Osteocyte (in vitro differentiated cells): ENCODE data around the gene PPM1H. TPM values are rescaled to one million over a fixed set of nuclear protein-coding genes. Genes with fewer than 3 reads are reported as not detected.

ENCODE experiments used
- DNase-seq: peaks from one replicate; pipeline ENCODE4 v3.0.0; 2021; ENCODE audit warnings: mixed read lengths; ENCODE audit not compliant: unreplicated experiment; ENCODE audit errors: extremely low spot score
- H3K27ac Mint-ChIP-seq: one replicate; pipeline ENCODE4 v1.8.0; 2021; ENCODE audit warnings: mild to moderate bottlenecking, mixed read lengths; ENCODE audit not compliant: unreplicated experiment
- H3K27me3 Mint-ChIP-seq: one replicate; pipeline ENCODE4 v1.8.0; 2021; ENCODE audit warnings: mixed read lengths; ENCODE audit not compliant: unreplicated experiment
- H3K36me3 Mint-ChIP-seq: one replicate; pipeline ENCODE4 v1.8.0; 2021; ENCODE audit warnings: mixed read lengths; ENCODE audit not compliant: unreplicated experiment
- H3K4me1 Mint-ChIP-seq: one replicate; pipeline ENCODE4 v1.8.0; 2021; ENCODE audit warnings: mixed read lengths; ENCODE audit not compliant: unreplicated experiment
- H3K4me3 Mint-ChIP-seq: one replicate; pipeline ENCODE4 v1.8.0; 2021; ENCODE audit warnings: mild to moderate bottlenecking, moderate library complexity, mixed read lengths; ENCODE audit not compliant: unreplicated experiment
- H3K9me3 Mint-ChIP-seq: one replicate; pipeline ENCODE4 v1.8.0; 2021; ENCODE audit warnings: mixed read lengths; ENCODE audit not compliant: unreplicated experiment
- microRNA-seq: library from miRNA; unstranded; fragments of <30 nt; microRNA quantifications from one replicate; pipeline ENCODE4 v1.1.0, GENCODE V29; 2020; ENCODE audit not compliant: unreplicated experiment
- total RNA-seq: library from RNA; stranded (reverse); gene quantifications from 2 replicates; pipeline ENCODE4 v1.2.1, GENCODE V29; 2021
- TF ChIP-seq, protein P1 (sequence below): fragments of 200-600 bp; sonication (generic); IDR thresholded peaks from 2 replicates; pipeline ENCODE4 v1.5.0; 2021; ENCODE audit warnings: antibody characterized with exemption, mild to moderate bottlenecking, moderate library complexity

Gene PPM1H
- total RNA-seq, 1 donor from 2014 or later, result 60.8 TPM

DNA sequence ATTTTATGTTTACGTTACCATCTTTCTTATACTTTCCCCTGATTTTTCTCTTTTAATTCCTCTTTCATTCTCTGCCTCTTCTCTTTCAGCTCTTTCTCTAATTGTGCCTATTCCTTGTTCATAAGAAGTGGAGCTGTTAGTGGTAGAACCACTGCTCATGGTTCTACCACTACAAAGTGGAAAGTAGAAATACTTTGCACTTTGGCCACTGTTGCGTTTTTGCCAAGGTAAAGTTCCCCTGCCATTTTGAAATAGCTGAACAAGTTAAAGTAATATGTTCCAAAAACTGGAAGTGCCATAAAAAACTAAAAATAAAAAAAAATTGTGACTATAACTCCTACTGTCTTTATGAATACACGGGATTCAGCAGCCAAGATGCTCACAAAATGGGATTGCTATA lies 337.7 kb downstream of the PPM1H start:
- H3K27me3 Mint-ChIP-seq, result no peaks in the 10 kb centered on the region

More for the DNA sequence above, 337.7 kb downstream of the PPM1H start:
- DNase-seq, result no peak
- Mint-ChIP-seq H3K4me1 (peaks cover 9% of the 10 kb centered on the region), H3K9me3 (no peaks in the 10 kb centered on the region), H3K27ac (no peak overlapping the region), H3K36me3 (peaks cover 7% of the 10 kb centered on the region), H3K4me3 (no peak overlapping the region)
- TF ChIP-seq, protein P1, sequence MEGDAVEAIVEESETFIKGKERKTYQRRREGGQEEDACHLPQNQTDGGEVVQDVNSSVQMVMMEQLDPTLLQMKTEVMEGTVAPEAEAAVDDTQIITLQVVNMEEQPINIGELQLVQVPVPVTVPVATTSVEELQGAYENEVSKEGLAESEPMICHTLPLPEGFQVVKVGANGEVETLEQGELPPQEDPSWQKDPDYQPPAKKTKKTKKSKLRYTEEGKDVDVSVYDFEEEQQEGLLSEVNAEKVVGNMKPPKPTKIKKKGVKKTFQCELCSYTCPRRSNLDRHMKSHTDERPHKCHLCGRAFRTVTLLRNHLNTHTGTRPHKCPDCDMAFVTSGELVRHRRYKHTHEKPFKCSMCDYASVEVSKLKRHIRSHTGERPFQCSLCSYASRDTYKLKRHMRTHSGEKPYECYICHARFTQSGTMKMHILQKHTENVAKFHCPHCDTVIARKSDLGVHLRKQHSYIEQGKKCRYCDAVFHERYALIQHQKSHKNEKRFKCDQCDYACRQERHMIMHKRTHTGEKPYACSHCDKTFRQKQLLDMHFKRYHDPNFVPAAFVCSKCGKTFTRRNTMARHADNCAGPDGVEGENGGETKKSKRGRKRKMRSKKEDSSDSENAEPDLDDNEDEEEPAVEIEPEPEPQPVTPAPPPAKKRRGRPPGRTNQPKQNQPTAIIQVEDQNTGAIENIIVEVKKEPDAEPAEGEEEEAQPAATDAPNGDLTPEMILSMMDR, result no peak

Small RNA genes within 50 kb of the gene (microRNA-seq; reads per million reads assigned to microRNA genes)
- gene MIRLET7I, result 66,575 reads per million, percentile 99 among the genes with 10 or more reads in this experiment

Other genes with a start within 250 kb of the PPM1H start
- 1.7 TPM in 2 replicates for gene AVPR1A, start 216.1 kb upstream of the PPM1H start, total RNA-seq